ENCODE results near the gene RAD52.

The RAD52 gene

GRCh38 chr12:915090-915489, 34.4 kb downstream of the RAD52 start:
- DNase-seq (ENCODE audit: low read depth in 1 of 2, low spot score in 1 of 2), result no peak

- DNase-seq (ENCODE audit: low read depth in 1 of 2, low spot score in 1 of 2), result no peak
Measured at GRCh38 chr12:913919-914698, 35.4 kb downstream of the RAD52 start.

GRCh38 chr12:912466-913235, 36.8 kb downstream of the RAD52 start:
- DNase-seq (ENCODE audit: low read depth in 1 of 2, low spot score in 1 of 2), result no peak

DNA sequence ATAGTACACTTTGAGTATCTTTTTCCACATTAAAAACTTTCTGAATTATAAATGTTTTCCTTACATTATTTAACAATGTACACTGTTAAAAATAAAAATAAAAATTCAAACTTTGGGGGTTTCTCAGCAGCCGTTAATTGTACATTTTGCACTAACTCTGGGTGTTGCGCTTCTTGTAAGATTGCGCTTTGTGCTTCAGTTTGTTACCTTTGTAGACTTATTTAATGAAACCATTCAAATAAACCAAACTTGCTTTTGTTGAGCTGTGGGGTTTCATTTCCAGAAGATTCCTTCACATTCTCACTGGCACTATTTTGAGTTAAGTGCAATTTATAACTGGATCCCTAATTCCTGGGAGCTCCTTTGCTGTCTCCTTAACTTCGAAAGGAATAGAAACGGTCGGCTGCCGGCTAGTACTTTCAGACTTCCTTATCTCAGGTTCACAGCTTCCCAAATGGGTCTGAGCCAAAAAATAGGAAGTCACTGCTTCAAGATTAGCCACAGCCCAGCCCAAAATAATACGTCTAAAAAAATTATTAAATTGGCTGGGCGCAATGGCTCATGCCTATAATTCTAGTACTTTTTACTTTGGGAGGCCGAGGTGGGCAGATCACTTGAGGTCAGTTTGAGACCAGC, 38.2 kb downstream of the RAD52 start:
- DNase-seq (ENCODE audit: low read depth in 1 of 2, low spot score in 1 of 2), result no peak

DNA sequence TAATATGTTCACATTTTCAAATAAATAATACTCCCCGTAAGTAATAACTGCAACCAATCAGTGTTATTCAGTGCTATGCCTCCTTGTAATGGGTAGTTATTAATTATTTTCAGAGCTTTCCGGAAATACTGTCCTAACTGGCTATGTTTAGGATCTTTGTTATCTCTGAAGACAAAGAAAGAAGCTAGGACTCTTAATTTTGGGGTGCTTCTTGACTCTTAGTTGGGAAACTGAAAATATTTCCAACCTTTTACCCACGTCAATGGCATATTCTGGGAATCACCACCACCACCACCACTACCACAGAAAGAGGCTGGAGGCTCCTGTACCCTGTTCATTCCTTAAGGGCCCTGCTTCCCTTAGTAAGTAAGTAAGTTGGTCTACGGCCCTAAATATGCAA, 39.1 kb downstream of the RAD52 start:
- no peak for DNase-seq (ENCODE audit: low read depth in 1 of 2, low spot score in 1 of 2)

DNA sequence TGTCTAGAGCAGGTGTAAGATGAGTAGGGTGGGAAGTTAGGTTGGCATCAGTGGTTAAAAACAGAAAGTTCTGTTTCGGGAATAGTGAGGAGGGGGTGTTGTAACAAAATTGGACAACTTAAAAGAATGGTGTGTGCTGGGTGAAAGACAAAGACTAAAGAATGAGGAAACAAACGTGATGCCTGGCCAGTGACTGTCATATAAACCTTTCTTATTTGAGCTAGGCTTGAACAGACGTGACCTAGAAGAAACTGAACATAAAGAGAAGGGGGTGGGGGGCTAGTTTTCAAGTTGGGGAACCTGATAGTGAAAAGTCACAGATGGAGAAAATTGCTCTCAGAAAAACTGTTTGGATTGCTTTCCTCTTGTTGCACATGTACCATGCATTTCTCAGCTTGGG, 39.6 kb downstream of the RAD52 start:
- DNase-seq (ENCODE audit: low read depth in 1 of 2, low spot score in 1 of 2), result no peak

- DNase-seq (ENCODE audit: low read depth in 1 of 2, low spot score in 1 of 2), result no peak
Measured at GRCh38 chr12:907413-908185, 41.9 kb downstream of the RAD52 start.

GRCh38 chr12:906062-906585, 43.4 kb downstream of the RAD52 start:
- no peak for DNase-seq (ENCODE audit: low read depth in 1 of 2, low spot score in 1 of 2)

- DNase-seq (ENCODE audit: low read depth in 1 of 2, low spot score in 1 of 2), result no peak
Measured at GRCh38 chr12:905261-906031, 44.0 kb downstream of the RAD52 start.

DNA sequence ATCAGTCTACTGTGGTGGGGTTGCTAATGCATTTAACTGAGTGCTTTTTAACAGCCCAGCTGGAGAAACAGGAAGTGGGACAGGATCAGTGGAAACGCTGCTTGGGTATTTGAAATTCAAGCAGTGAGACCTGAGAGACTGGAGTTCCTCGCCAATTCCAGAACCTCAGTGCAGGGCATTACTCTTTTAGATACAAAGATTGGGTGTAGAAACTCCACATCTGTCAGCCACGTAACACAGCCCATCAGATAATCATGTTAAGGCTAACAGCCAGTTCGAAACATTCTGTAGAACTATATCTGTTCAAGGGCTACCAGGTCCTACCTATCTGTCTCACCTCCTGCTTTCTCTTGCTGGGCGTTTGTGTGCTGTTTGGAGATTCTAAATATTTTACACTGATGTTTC, 45.5 kb downstream of the RAD52 start:
- no peak for DNase-seq (ENCODE audit: low read depth in 1 of 2, low spot score in 1 of 2)

DNA sequence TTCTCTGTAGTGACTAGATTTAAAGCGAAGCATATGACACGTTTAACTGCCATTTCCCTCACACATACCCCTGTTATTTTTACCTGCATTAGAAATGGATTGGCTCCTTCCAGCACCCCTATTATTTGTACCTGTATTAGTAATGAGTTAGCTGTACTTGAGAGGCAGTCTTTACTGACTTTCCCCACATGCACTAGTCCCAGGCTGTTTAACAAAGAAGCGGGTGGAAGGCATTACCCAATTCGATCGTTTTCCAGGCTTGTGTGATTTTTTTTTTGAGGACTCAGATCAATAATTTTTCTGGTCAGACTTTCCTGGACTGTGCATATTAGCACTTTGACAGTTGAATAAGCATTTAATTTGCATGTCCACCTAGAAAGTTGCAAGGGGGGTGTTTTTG, 46.4 kb downstream of the RAD52 start:
- DNase-seq (ENCODE audit: low read depth in 1 of 2, low spot score in 1 of 2), result no peak

DNA sequence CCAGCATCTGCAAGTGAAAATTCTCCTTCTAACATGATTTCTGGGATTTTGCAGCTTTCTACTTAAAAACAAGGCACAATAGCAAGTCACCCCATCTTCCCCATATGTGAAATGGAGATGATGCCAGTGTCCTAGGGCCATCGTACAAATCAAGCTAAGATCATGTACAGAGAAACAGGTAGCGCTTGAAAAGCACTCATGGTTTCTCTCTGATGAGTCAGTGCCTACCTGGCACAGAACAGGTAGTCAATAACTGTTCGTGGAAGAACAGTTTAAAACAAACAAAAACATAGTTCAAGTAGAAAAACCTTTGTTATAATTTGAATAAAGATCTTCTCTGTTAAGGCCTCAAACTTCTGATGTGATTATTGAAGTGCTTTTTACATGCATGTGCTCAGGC, 46.9 kb downstream of the RAD52 start:
- no peak for DNase-seq (ENCODE audit: low read depth in 1 of 2, low spot score in 1 of 2)

DNA sequence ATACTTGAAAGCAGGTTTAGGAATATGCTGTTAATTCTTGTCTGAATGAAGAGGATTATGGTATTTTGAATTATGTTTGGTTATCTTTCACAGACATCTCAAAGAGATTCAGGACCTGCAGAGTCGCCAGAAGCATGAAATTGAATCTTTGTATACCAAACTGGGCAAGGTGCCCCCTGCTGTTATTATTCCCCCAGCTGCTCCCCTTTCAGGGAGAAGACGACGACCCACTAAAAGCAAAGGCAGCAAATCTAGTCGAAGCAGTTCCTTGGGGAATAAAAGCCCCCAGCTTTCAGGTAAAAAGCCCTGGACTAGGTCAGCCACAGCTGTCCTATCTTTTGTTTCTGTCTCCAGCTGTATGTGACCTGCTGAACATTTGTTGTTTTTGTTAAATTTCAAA, 52.1 kb downstream of the RAD52 start:
- no peak for DNase-seq (ENCODE audit: low read depth in 1 of 2, low spot score in 1 of 2)

GRCh38 chr12:896031-896430, 53.5 kb downstream of the RAD52 start:
- no peak for DNase-seq (ENCODE audit: low read depth in 1 of 2, low spot score in 1 of 2)

GRCh38 chr12:894226-894625, 55.3 kb downstream of the RAD52 start:
- no peak for DNase-seq (ENCODE audit: low read depth in 1 of 2, low spot score in 1 of 2)

- DNase-seq (ENCODE audit: low read depth in 1 of 2, low spot score in 1 of 2), result no peak
Measured at GRCh38 chr12:886206-886605, 63.3 kb downstream of the RAD52 start.

DNA sequence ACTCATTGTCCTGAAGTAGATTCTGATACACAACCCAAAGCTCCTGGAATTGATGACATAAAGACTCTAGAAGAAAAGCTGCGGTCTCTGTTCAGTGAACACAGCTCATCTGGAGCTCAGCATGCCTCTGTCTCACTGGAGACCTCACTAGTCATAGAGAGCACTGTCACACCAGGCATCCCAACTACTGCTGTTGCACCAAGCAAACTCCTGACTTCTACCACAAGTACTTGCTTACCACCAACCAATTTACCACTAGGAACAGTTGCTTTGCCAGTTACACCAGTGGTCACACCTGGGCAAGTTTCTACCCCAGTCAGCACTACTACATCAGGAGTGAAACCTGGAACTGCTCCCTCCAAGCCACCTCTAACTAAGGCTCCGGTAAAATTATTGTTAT, 63.8 kb downstream of the RAD52 start:
- no peak for DNase-seq (ENCODE audit: low read depth in 1 of 2, low spot score in 1 of 2)

GRCh38 chr12:884746-885414, 64.6 kb downstream of the RAD52 start:
- no peak for DNase-seq (ENCODE audit: low read depth in 1 of 2, low spot score in 1 of 2)

DNA sequence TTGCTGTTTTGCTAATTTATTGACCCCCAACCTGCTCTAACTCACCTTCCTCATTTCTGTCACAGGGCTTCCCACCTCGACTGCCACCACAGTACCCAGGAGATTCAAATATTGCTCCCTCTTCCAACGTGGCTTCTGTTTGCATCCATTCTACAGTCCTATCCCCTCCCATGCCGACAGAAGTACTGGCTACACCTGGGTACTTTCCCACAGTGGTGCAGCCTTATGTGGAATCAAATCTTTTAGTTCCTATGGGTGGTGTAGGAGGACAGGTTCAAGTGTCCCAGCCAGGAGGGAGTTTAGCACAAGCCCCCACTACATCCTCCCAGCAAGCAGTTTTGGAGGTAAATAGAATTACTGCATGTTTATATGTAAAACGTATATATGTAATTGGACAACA, 68.8 kb downstream of the RAD52 start:
- no peak for DNase-seq (ENCODE audit: low read depth in 1 of 2, low spot score in 1 of 2)

DNA sequence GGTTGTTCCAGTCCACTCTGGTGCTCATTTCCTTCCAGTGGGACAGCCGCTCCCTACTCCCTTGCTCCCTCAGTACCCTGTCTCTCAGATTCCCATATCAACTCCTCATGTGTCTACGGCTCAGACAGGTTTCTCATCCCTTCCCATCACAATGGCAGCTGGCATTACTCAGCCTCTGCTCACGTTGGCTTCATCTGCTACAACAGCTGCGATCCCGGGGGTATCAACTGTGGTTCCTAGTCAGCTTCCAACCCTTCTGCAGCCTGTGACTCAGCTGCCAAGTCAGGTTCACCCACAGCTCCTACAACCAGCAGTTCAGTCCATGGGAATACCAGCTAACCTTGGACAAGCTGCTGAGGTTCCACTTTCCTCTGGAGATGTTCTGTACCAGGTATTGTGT, 69.9 kb downstream of the RAD52 start:
- no peak for DNase-seq (ENCODE audit: low read depth in 1 of 2, low spot score in 1 of 2)
